ENCODE measurements around the gene PTH1R. TPM values are rescaled to one million over a fixed set of nuclear protein-coding genes. Genes with fewer than 3 reads are reported as not detected.

The PTH1R gene
- total and polyA plus RNA-seq, 10 of the 15 experiments (the other 5 are each of a cell fraction or from before 2014, with no cell fraction given) = not detected

- TF ChIP-seq HDAC2 (IDR thresholded peaks at IDR 0.05) = no peak
- TF ChIP-seq KAT2A (conservative IDR thresholded peaks at IDR 0.05; ENCODE audit: control insufficient read depth, low read depth, low read length) = no peak
- no peak for TF ChIP-seq NFYB (IDR thresholded peaks at IDR 0.05; ENCODE audit: insufficient read depth, low read depth, low read length)
- TF ChIP-seq CBFB (IDR thresholded peaks at IDR 0.05; ENCODE audit: low read depth) = no peak
- TF ChIP-seq E2F4 (IDR thresholded peaks at IDR 0.05; ENCODE audit: low read depth, low read length) = no peak
- no peak for TF ChIP-seq MLLT1 (IDR thresholded peaks at IDR 0.05)
- no peak for TF ChIP-seq WRNIP1 (IDR thresholded peaks at IDR 0.05; ENCODE audit: borderline replicate concordance, low read depth, low read length)
- TF ChIP-seq PAX8 (IDR thresholded peaks at IDR 0.05) = no peak
- TF ChIP-seq NRF1 (conservative IDR thresholded peaks at IDR 0.05; ENCODE audit: low read depth, low read length) = no peak
- no peak for TF ChIP-seq SUPT20H (IDR thresholded peaks at IDR 0.05; ENCODE audit: borderline replicate concordance, control insufficient read depth, low read depth, low read length)
- TF ChIP-seq ZNF274 (IDR thresholded peaks at IDR 0.05; ENCODE audit: insufficient read depth, insufficient read length) = no peak
- no peak for TF ChIP-seq FOXK2 (IDR thresholded peaks at IDR 0.05)
- TF ChIP-seq, protein P1, sequence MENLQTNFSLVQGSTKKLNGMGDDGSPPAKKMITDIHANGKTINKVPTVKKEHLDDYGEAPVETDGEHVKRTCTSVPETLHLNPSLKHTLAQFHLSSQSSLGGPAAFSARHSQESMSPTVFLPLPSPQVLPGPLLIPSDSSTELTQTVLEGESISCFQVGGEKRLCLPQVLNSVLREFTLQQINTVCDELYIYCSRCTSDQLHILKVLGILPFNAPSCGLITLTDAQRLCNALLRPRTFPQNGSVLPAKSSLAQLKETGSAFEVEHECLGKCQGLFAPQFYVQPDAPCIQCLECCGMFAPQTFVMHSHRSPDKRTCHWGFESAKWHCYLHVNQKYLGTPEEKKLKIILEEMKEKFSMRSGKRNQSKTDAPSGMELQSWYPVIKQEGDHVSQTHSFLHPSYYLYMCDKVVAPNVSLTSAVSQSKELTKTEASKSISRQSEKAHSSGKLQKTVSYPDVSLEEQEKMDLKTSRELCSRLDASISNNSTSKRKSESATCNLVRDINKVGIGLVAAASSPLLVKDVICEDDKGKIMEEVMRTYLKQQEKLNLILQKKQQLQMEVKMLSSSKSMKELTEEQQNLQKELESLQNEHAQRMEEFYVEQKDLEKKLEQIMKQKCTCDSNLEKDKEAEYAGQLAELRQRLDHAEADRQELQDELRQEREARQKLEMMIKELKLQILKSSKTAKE (IDR thresholded peaks at IDR 0.05; ENCODE audit: low read depth, poor library complexity, severe bottlenecking) = no peak
- ChIA-PET CTCF (interaction anchor here (3.1 kb wide), 1 partner anchor 14 kb away, joined by 13 read pairs; no protein-coding TSS in a partner anchor), RAD21 (ENCODE audit: unreplicated experiment) (no interaction called here), SMC1A (ENCODE audit: uncharacterized antibody, unreplicated experiment) (no interaction called here), POLR2A (no interaction called here)
- BruUV-seq (replicated peaks) = no TSS peak
- WGBS (ENCODE audit: insufficient coverage, insufficient replicate concordance, low lambda C conversion rate, missing lambda C conversion rate) = 47% methylated on average over 24 of the region's 29 CpGs
- H3K79me2 ChIP-seq (ENCODE audit: control insufficient read depth, insufficient read depth, low read length) = no peaks in the 10 kb centered on the region
- DNase-seq (ENCODE audit: low read depth, low spot score) (no peak), FAIRE-seq (no peak), ATAC-seq (no peak)
- no peaks in the 10 kb centered on the region for H3K9me3 ChIP-seq (replicated peaks; ENCODE audit: control insufficient read depth, insufficient read depth, low read length)
- intact Hi-C loops (cut with micrococcal nuclease; ENCODE audit: unreplicated experiment) = no loop called here
- no peak overlapping the region for H3K27ac ChIP-seq (ENCODE audit: control insufficient read depth, insufficient read depth)
- in situ Hi-C loops (cut with MboI) = no loop called here
- no peaks in the 10 kb centered on the region for H4K20me1 ChIP-seq (ENCODE audit: control insufficient read depth, insufficient read depth)
- H3K4me1 ChIP-seq (ENCODE audit: control insufficient read depth, insufficient read depth, low read length) = no peaks in the 10 kb centered on the region
- no peak overlapping the region for H3K4me3 ChIP-seq
- H3K27me3 ChIP-seq (replicated peaks in 1 of 2; ENCODE audit: control insufficient read depth in 2 of 2, insufficient read depth in 2 of 2, low read length in 1 of 2) = peaks cover 11 to 17% of the 10 kb centered on the region in 2 experiments
- H2AFZ ChIP-seq (ENCODE audit: control insufficient read depth, low read depth, low read length) = no peak overlapping the region
- H3K36me3 ChIP-seq (ENCODE audit: control insufficient read depth in 2 of 2, insufficient read depth in 2 of 2, low read length in 1 of 2) = no peaks in the 10 kb centered on the region
- H3K9ac ChIP-seq (ENCODE audit: control insufficient read depth, insufficient read depth, low read length) = no peak overlapping the region
- no peak overlapping the region for H3K4me2 ChIP-seq (ENCODE audit: control insufficient read depth, insufficient read depth)
Observed at GRCh38 chr3:46880884-46881595, 3.5 kb downstream of the PTH1R start.

All from GM12878 (cell line).